Lung (tissue), 12 donors: ENCODE measurements around the gene USP33. TPM values are rescaled to one million over a fixed set of nuclear protein-coding genes. Genes with fewer than 3 reads are reported as not detected.

Source experiments
- ATAC-seq: fragments of 200-7000 bp; cut with Tn5 transposase; one replicate; pipeline ENCODE4 v1.9.1; 2020; ENCODE audit warnings: moderate number of reproducible peaks; ENCODE audit not compliant: insufficient read depth, low FRiP score
- DNase-seq, 3 donors: peaks; one replicate each; pipeline ENCODE4 v3.0.0-alpha.2; 2013 to 2017
- H3K27ac ChIP-seq, 2 donors: one replicate each; pipeline ENCODE4 v1.5.1; 2013; ENCODE audit warnings: mild to moderate bottlenecking in 2 of 2, moderate library complexity in 2 of 2, control low read depth in 1 of 2, inconsistent platforms in 1 of 2, low read depth in 1 of 2, low read length in 1 of 2
- H3K27me3 ChIP-seq, 3 donors: one replicate each; pipeline ENCODE4 v1.5.1; 2013; ENCODE audit warnings: low read length in 2 of 3; ENCODE audit not compliant: control insufficient read depth in 3 of 3, insufficient read depth in 3 of 3
- H3K36me3 ChIP-seq, 4 donors: one replicate each; pipeline ENCODE4 v1.5.1; 2013; ENCODE audit warnings: low read length in 4 of 4, mild to moderate bottlenecking in 1 of 4, moderate library complexity in 1 of 4; ENCODE audit not compliant: control insufficient read depth in 4 of 4, insufficient read depth in 4 of 4
- H3K4me1 ChIP-seq, 5 donors: one replicate each; pipeline ENCODE4 v1.5.1; 2013; ENCODE audit warnings: low read length in 5 of 5, mild to moderate bottlenecking in 2 of 5, moderate library complexity in 1 of 5; ENCODE audit not compliant: control insufficient read depth in 5 of 5, insufficient read depth in 5 of 5
- H3K4me3 ChIP-seq: one replicate; pipeline ENCODE4 v1.5.1; 2013; ENCODE audit warnings: mild to moderate bottlenecking, control low read depth, moderate library complexity
- H3K9ac ChIP-seq, 2 donors: one replicate each; pipeline ENCODE4 v1.5.1; 2013; ENCODE audit warnings: low read length in 2 of 2, control low read depth in 1 of 2; ENCODE audit not compliant: insufficient read depth in 1 of 2
- H3K9me3 ChIP-seq, 4 donors: one replicate each; pipeline ENCODE4 v1.5.1; 2013; ENCODE audit warnings: low read length in 3 of 4, mild to moderate bottlenecking in 1 of 4, moderate library complexity in 1 of 4; ENCODE audit not compliant: control insufficient read depth in 4 of 4, insufficient read depth in 3 of 4
- CTCF ChIP-seq: IDR thresholded peaks from 2 replicates; pipeline ENCODE4 v1.5.1; 2012; ENCODE audit warnings: mild to moderate bottlenecking; ENCODE audit errors: control extremely low read depth, extremely low read depth
- WGBS, 2 donors: extraction: QIAGEN DNeasy Blood & Tissue Kit; methylation state at CpG; one replicate each; pipeline ENCODE4 v1.1.7; 2013; 5-methylcytosine and 5-hydroxymethylcytosine counted together
- polyA plus RNA-seq, 2 donors: library from polyadenylated mRNA; stranded (reverse); fragments of 200-250 nt; gene quantifications; one replicate each; pipeline ENCODE4 v1.2.1, GENCODE V29; 2013
- total RNA-seq, 2 donors: library from RNA; depleted of rRNA in 1 of 2; stranded (reverse); fragments of >200 nt in 1 of 2; gene quantifications; one replicate each; pipeline ENCODE4 v1.2.1, GENCODE V29; 2014 to 2021
- donor health status: control.
- donor health status: control.
- donor health status: Bipolar disorder and iron deficiency.
- donor health status: healthy.
- donor health status: DM: yes; HTN: yes; CAD: no.

Gene USP33
- total and polyA plus RNA-seq, 4 donors: 21.9 to 171 (median 40.6) TPM

- Histone ChIP-seq H3K9me3 (peaks cover 0 to 3% (median 1%) of the 10 kb centered on the region in 4 donors), H3K4me3 (no peak overlapping the region), H3K27ac (no peak overlapping the region), H3K9ac (no peak overlapping the region), H3K27me3 (no peaks in the 10 kb centered on the region), H3K36me3 (peaks cover 8 to 19% (median 13%) of the 10 kb centered on the region in 4 donors), H3K4me1 (peaks cover 0 to 12% (median 0%) of the 10 kb centered on the region in 5 donors)
- no peak for ATAC-seq
- WGBS, 2 donors: 78 to 84% methylated on average over 2 of the region's 2 CpGs
- no peak for DNase-seq
- TF ChIP-seq CTCF: no peak
Observed at GRCh38 chr1:77783141-77783540, 23.5 kb upstream of the USP33 start.

- Histone ChIP-seq H3K27me3 (no peaks in the 10 kb centered on the region), H3K9ac (no peak overlapping the region), H3K36me3 (peaks cover 6 to 19% (median 10%) of the 10 kb centered on the region in 4 donors), H3K4me1 (peaks cover 0 to 12% (median 0%) of the 10 kb centered on the region in 5 donors), H3K27ac (no peak overlapping the region), H3K4me3 (no peak overlapping the region), H3K9me3 (peaks cover 0 to 3% (median 0%) of the 10 kb centered on the region in 4 donors)
- WGBS, 2 donors: 95 to 97% methylated on average over 1 of the region's 1 CpG
- no peak for TF ChIP-seq CTCF
- no peak for ATAC-seq
- no peak for DNase-seq
Observed at GRCh38 chr1:77781683-77782082, 22.0 kb upstream of the USP33 start.

- Histone ChIP-seq H3K9ac (peak within 1 kb of the TSS; percentile 50 to 66), H3K36me3 (peaks cover 1 to 12% (median 7%) of the 10 kb centered on the region in 4 donors), H3K27ac (peak within 1 kb of the TSS; percentile 66 to 84), H3K9me3 (no peaks in the 10 kb centered on the region), H3K4me1 (peaks cover 0 to 12% (median 0%) of the 10 kb centered on the region in 5 donors), H3K4me3 (peak within 1 kb of the TSS; percentile 88), H3K27me3 (no peaks in the 10 kb centered on the region)
- no peak for TF ChIP-seq CTCF
- peak; percentile 88 to 96 (median 93) for DNase-seq
- peak; percentile 98 for ATAC-seq
- 0 to 1% methylated on average over 39 to 40 of the region's 40 CpGs for WGBS, 2 donors
Observed at GRCh38 chr1:77779529-77780281, 20.1 kb upstream of the USP33 start, which contains the start of gene MIGA1. MIGA1 (plus strand) TSS chr1:77779649; CDS start chr1:77783253, 3,604 bp downstream.
